Measurements from ENCODE around the gene INHBE. TPM values are rescaled to one million over a fixed set of nuclear protein-coding genes. Genes with fewer than 3 reads are reported as not detected.
"Not testable (repeated sequence)": the region's sequence is repeated elsewhere in the genome, so short reads cannot be mapped to it uniquely, and the experiment has no call there.

INHBE gene
- total RNA-seq, 1 experiment from 2014 or later = 10.1 TPM

- Histone ChIP-seq H3K9ac (ENCODE audit: extremely low read depth, insufficient read length, low read length) (no peak overlapping the region), H3K4me2 (ENCODE audit: insufficient read depth, insufficient read length, low read length) (no peak overlapping the region), H2BK15ac (ENCODE audit: low read depth, low read length) (no peak overlapping the region), H4K5ac (ENCODE audit: insufficient read length, low read depth, low read length) (no peak overlapping the region), H3K4ac (ENCODE audit: low read depth, low read length) (no peak overlapping the region), H3K9me3 (ENCODE audit: control insufficient read depth, low read depth, low read length) (no peaks in the 10 kb centered on the region), H3K4me1 (ENCODE audit: insufficient read depth, low read length) (no peaks in the 10 kb centered on the region), H3T11ph (ENCODE audit: low read length) (no peak overlapping the region), H3K23ac (ENCODE audit: insufficient read length, low read depth, low read length) (no peak overlapping the region), H3K79me1 (ENCODE audit: insufficient read depth, low read depth, low read length, poor library complexity, severe bottlenecking) (no peaks in the 10 kb centered on the region), H3K14ac (ENCODE audit: insufficient read depth, low read length) (no peak overlapping the region), H2BK5ac (ENCODE audit: insufficient read length, low read length) (no peak overlapping the region), H2BK120ac (ENCODE audit: low read depth, low read length, poor library complexity, severe bottlenecking) (no peak overlapping the region), H3K27ac (ENCODE audit: insufficient read length, low read depth, low read length) (no peak overlapping the region), H3K23me2 (ENCODE audit: insufficient read length, low read depth, low read length, poor library complexity, severe bottlenecking) (no peaks in the 10 kb centered on the region), H2BK20ac (ENCODE audit: low read depth, low read length, poor library complexity, severe bottlenecking) (no peak overlapping the region), H3K18ac (ENCODE audit: insufficient read length, low read depth, low read length) (no peak overlapping the region), H4K91ac (ENCODE audit: insufficient read length, low read depth, low read length) (no peak overlapping the region), H3K56ac (ENCODE audit: insufficient read length, low read depth, low read length) (no peak overlapping the region), H2AFZ (ENCODE audit: low read length) (no peak overlapping the region), H4K20me1 (ENCODE audit: control insufficient read depth, insufficient read depth, insufficient read length) (no peaks in the 10 kb centered on the region), H4K8ac (replicated peaks; ENCODE audit: insufficient read length, low read depth, low read length) (no peak overlapping the region), H2AK5ac (ENCODE audit: insufficient read length, low read length) (no peak overlapping the region), H3K27me3 (ENCODE audit: insufficient read depth, low read length) (no peaks in the 10 kb centered on the region), H3K79me2 (ENCODE audit: insufficient read depth, low read length) (no peaks in the 10 kb centered on the region), H2BK12ac (ENCODE audit: insufficient read length, low read depth, low read length) (no peak overlapping the region)
- peaks cover 4% of the 10 kb centered on the region; the same call in 1 of the 2 replicates for H3K27me3 Mint-ChIP-seq (ENCODE audit: low read depth)
- no peak overlapping the region for H3K4me3 Mint-ChIP-seq
- H3K4me1 Mint-ChIP-seq = peaks cover 0 to 5% of the 10 kb centered on the region in 2 experiments; a peak in 2 of 4 replicates
- peaks cover 2 to 8% (median 4%) of the 10 kb centered on the region in 3 experiments; a peak in 4 of 7 replicates for H3K36me3 Mint-ChIP-seq (ENCODE audit: insufficient read depth in 1 of 3, low read depth in 3 of 3)
- DNase-seq = no peak
- H3K9me3 Mint-ChIP-seq = peaks cover 9 to 13% of the 10 kb centered on the region in 2 experiments
- TF ChIP-seq CTCF (conservative IDR thresholded peaks at IDR 0.05) = no peak
- H3K27ac Mint-ChIP-seq = no peak overlapping the region
- no CpG with 5 or more reads among the region's 4 CpGs for WGBS (ENCODE audit: extremely low coverage, insufficient read length, low lambda C conversion rate)
Measured at GRCh38 chr12:57439762-57440266, 15.3 kb upstream of the INHBE start.

GRCh38 chr12:57441393-57441792 is 13.7 kb upstream of the INHBE start:
- H2AFZ ChIP-seq (ENCODE audit: low read length); H2AK5ac ChIP-seq (ENCODE audit: insufficient read length, low read length); H3K27me3 ChIP-seq (ENCODE audit: insufficient read depth, low read length); H3K4me1 Mint-ChIP-seq; H3K79me1 ChIP-seq (ENCODE audit: insufficient read depth, low read depth, low read length, poor library complexity, severe bottlenecking); H3K4me2 ChIP-seq (ENCODE audit: insufficient read depth, insufficient read length, low read length); H3K4ac ChIP-seq (ENCODE audit: low read depth, low read length); H4K91ac ChIP-seq (ENCODE audit: insufficient read length, low read depth, low read length); H3K23ac ChIP-seq (ENCODE audit: insufficient read length, low read depth, low read length); H3K27ac ChIP-seq (ENCODE audit: insufficient read length, low read depth, low read length); DNase-seq; H2BK20ac ChIP-seq (ENCODE audit: low read depth, low read length, poor library complexity, severe bottlenecking); H3K14ac ChIP-seq (ENCODE audit: insufficient read depth, low read length); H4K8ac ChIP-seq (replicated peaks; ENCODE audit: insufficient read length, low read depth, low read length); H3K27ac Mint-ChIP-seq; H3K4me3 Mint-ChIP-seq; H3K56ac ChIP-seq (ENCODE audit: insufficient read length, low read depth, low read length); H3T11ph ChIP-seq (ENCODE audit: low read length); H3K9ac ChIP-seq (ENCODE audit: extremely low read depth, insufficient read length, low read length); H2BK5ac ChIP-seq (ENCODE audit: insufficient read length, low read length); H4K20me1 ChIP-seq (ENCODE audit: control insufficient read depth, insufficient read depth, insufficient read length); H3K79me2 ChIP-seq (ENCODE audit: insufficient read depth, low read length); H3K18ac ChIP-seq (ENCODE audit: insufficient read length, low read depth, low read length); H2BK120ac ChIP-seq (ENCODE audit: low read depth, low read length, poor library complexity, severe bottlenecking); H4K5ac ChIP-seq (ENCODE audit: insufficient read length, low read depth, low read length); H3K36me3 Mint-ChIP-seq (ENCODE audit: insufficient read depth in 1 of 3, low read depth in 3 of 3); H3K9me3 ChIP-seq (ENCODE audit: control insufficient read depth, low read depth, low read length); H2BK15ac ChIP-seq (ENCODE audit: low read depth, low read length); H3K23me2 ChIP-seq (ENCODE audit: insufficient read length, low read depth, low read length, poor library complexity, severe bottlenecking); H3K27me3 Mint-ChIP-seq (ENCODE audit: low read depth); H2BK12ac ChIP-seq (ENCODE audit: insufficient read length, low read depth, low read length); H3K4me1 ChIP-seq (ENCODE audit: insufficient read depth, low read length): not testable (repeated sequence)
- WGBS (ENCODE audit: extremely low coverage, insufficient read length, low lambda C conversion rate) = no CpG with 5 or more reads among the region's 2 CpGs
- H3K9me3 Mint-ChIP-seq = peaks cover 9 to 13% of the 10 kb centered on the region in 2 experiments

Measured in H9 (cell line).